GM12878 (cell line): ENCODE measurements around the gene U2AF2. TPM values are rescaled to one million over a fixed set of nuclear protein-coding genes. Genes with fewer than 3 reads are reported as not detected.

ENCODE experiments used
- ATAC-seq: fragments of 200-7000 bp; cut with Tn5 transposase; 3 replicates; pipeline ENCODE4 v1.9.1; 2020; ENCODE audit warnings: mild to moderate bottlenecking, moderate library complexity
- BruUV-seq: library from RNA; stranded (reverse); fragments of 400-500 nt; replicated peaks from 2 replicates; lab custom pipeline; 2021; lab: Mats Ljungman, UMichigan
- CTCF ChIA-PET: fragments of 300-600 bp; sonication (Branson Sonifier 250); formaldehyde crosslinking; extraction: SDS; loops from one replicate; lab custom pipeline; 2021; ENCODE audit warnings: inconsistent platforms; lab: Yijun Ruan, JAX
- POLR2A ChIA-PET: fragments of 350-600 bp; formaldehyde crosslinking; extraction: SDS; loops from one replicate; lab custom pipeline; 2021; ENCODE audit warnings: inconsistent platforms; lab: Charles Lee
- RAD21 ChIA-PET: fragments of 300-600 bp; sonication (Branson Sonifier 250); formaldehyde crosslinking; loops from one replicate; lab custom pipeline; 2023; ENCODE audit warnings: antibody characterized with exemption; ENCODE audit not compliant: unreplicated experiment; lab: Charles Lee
- SMC1A ChIA-PET: fragments of 300-600 bp; sonication (Branson Sonifier 250); formaldehyde crosslinking; loops from one replicate; lab custom pipeline; 2023; ENCODE audit not compliant: unreplicated experiment, uncharacterized antibody; lab: Charles Lee
- DNase-seq: peaks from one replicate; pipeline ENCODE4 v3.0.0-alpha.2; 2011; ENCODE audit warnings: low read depth, low spot score
- FAIRE-seq: peaks from 3 replicates; lab custom pipeline; 2011; peaks lifted over from hg19 to GRCh38; lab: Jason Lieb, UNC
- H2AFZ ChIP-seq: 2 replicates; pipeline ENCODE4 v1.6.0; 2011; ENCODE audit warnings: low read depth, low read length, control low read depth; ENCODE audit not compliant: control insufficient read depth
- H3K27ac ChIP-seq: 2 replicates; pipeline ENCODE4 v1.5.1; 2011; ENCODE audit warnings: control low read depth; ENCODE audit not compliant: control insufficient read depth, insufficient read depth
- H3K27me3 ChIP-seq, 2 experiments: replicated peaks in 1 of 2; 2 replicates each; pipeline versions ENCODE4 v1.6.0 to v1.6.1; 2011; ENCODE audit warnings: low read length in 1 of 2; ENCODE audit not compliant: control insufficient read depth in 2 of 2, insufficient read depth in 2 of 2
- H3K36me3 ChIP-seq, 2 experiments: 2 replicates each; pipeline ENCODE4 v1.5.1; 2011; ENCODE audit warnings: low read length in 1 of 2; ENCODE audit not compliant: control insufficient read depth in 2 of 2, insufficient read depth in 2 of 2
- H3K4me1 ChIP-seq: 2 replicates; pipeline ENCODE4 v1.6.1; 2011; ENCODE audit warnings: mild to moderate bottlenecking, low read length, moderate library complexity, mixed read lengths; ENCODE audit not compliant: control insufficient read depth, insufficient read depth
- H3K4me2 ChIP-seq: 2 replicates; pipeline ENCODE4 v1.6.0; 2011; ENCODE audit warnings: control low read depth; ENCODE audit not compliant: control insufficient read depth, insufficient read depth
- H3K4me3 ChIP-seq: fragments of 200-600 bp; sonication (generic); 2 replicates; pipeline ENCODE4 v1.5.1; 2016
- H3K79me2 ChIP-seq: 2 replicates; pipeline ENCODE4 v1.6.0; 2011; ENCODE audit warnings: low read length; ENCODE audit not compliant: control insufficient read depth, insufficient read depth
- H3K9ac ChIP-seq: 2 replicates; pipeline ENCODE4 v1.8.0; 2011; ENCODE audit warnings: low read length, control low read depth, mixed read lengths; ENCODE audit not compliant: control insufficient read depth, insufficient read depth
- H3K9me3 ChIP-seq: replicated peaks from 3 replicates; pipeline ENCODE4 v1.5.1; 2011; ENCODE audit warnings: mild to moderate bottlenecking, low read length; ENCODE audit not compliant: control insufficient read depth, insufficient read depth
- H4K20me1 ChIP-seq: 2 replicates; pipeline ENCODE4 v1.6.0; 2011; ENCODE audit not compliant: control insufficient read depth, insufficient read depth
- CBFB ChIP-seq: IDR thresholded peaks from 2 replicates; pipeline ENCODE4 v1.6.1; 2016; ENCODE audit warnings: antibody characterized with exemption, low read depth
- CHD2 ChIP-seq: IDR thresholded peaks from 2 replicates; pipeline ENCODE4 v1.6.1; 2011; ENCODE audit warnings: low read depth, low read length, improper control_type of control experiment, borderline replicate concordance
- HDGF ChIP-seq: fragments of 450-650 bp; IDR thresholded peaks from 2 replicates; pipeline ENCODE4 v1.6.1; 2016; ENCODE audit warnings: antibody characterized with exemption
- KAT2A ChIP-seq: conservative IDR thresholded peaks from 2 replicates; pipeline ENCODE4 v1.6.1; 2011; ENCODE audit warnings: low read depth, low read length; ENCODE audit not compliant: control insufficient read depth
- KDM1A ChIP-seq: fragments of 200-600 bp; sonication (generic); IDR thresholded peaks from 2 replicates; pipeline ENCODE4 v1.6.1; 2016; ENCODE audit warnings: borderline replicate concordance
- MEF2A ChIP-seq: IDR thresholded peaks from 2 replicates; pipeline ENCODE4 v1.6.1; 2011; ENCODE audit warnings: low read depth, mild to moderate bottlenecking, low read length, moderate library complexity; ENCODE audit not compliant: insufficient read depth
- PAX8 ChIP-seq: fragments of 450-650 bp; IDR thresholded peaks from 2 replicates; pipeline ENCODE4 v1.6.1; 2017; ENCODE audit warnings: mild to moderate bottlenecking, moderate library complexity
- ZBTB4 ChIP-seq: fragments of 450-650 bp; formaldehyde crosslinking; IDR thresholded peaks from 2 replicates; pipeline ENCODE4 v1.4.0; 2022; ENCODE audit warnings: mild to moderate bottlenecking, moderate library complexity
- WGBS: methylation state at CpG from one replicate; pipeline ENCODE4 v1.1.6; 2016; ENCODE audit warnings: low lambda C conversion rate; ENCODE audit not compliant: insufficient replicate concordance, insufficient coverage; ENCODE audit errors: missing lambda C conversion rate; 5-methylcytosine and 5-hydroxymethylcytosine counted together
- in situ Hi-C: fragments of 300-500 bp; cut with MboI; formaldehyde crosslinking; loops from 9 replicates; pipeline ENCODE4 v1.14.3; 2018; ENCODE audit warnings: mixed read lengths
- intact Hi-C: fragments of 100-400 bp; cut with micrococcal nuclease; formaldehyde crosslinking; loops from one replicate; pipeline ENCODE4 v1.14.2; 2022; ENCODE audit not compliant: unreplicated experiment
- polyA plus RNA-seq, 11 experiments: library from polyadenylated mRNA; depleted of rRNA in 4 of 11; unstranded in 6 of 11; stranded (reverse) in 5 of 11; fragments of >200 nt; fragmentation: Nextera tagmentation in 4 of 11; fragmentation: Illumina TruSeq in 1 of 11; extraction: Ambion mirVana in 4 of 11; extraction: Trizol in 1 of 11; gene quantifications; 1 replicate in 1 of 11; 2 replicates in 10 of 11; pipeline versions ENCODE4 v1.2.1 to v1.2.3, GENCODE V29; 2011 to 2016; ENCODE audit warnings: inconsistent platforms in 2 of 11, missing spikeins in 2 of 11, low read depth in 1 of 11
- total RNA-seq, 4 experiments: library from RNA; depleted of rRNA in 3 of 4; stranded (reverse); fragments of >200 nt in 3 of 4; fragmentation: Illumina TruSeq in 1 of 4; extraction: Trizol in 1 of 4; gene quantifications; 2 replicates each; pipeline versions ENCODE4 v1.2.1 to v1.2.3, GENCODE V29; 2013 to 2021

Gene U2AF2
- total and polyA plus RNA-seq, 10 of the 15 experiments (the other 5 are each of a cell fraction or from before 2014, with no cell fraction given) = 3.0 to 338 (median 130) TPM

- TF ChIP-seq ZBTB4 (CRISPR knock-in tag) = no peak
- TF ChIP-seq KAT2A = no peak
- no peak for TF ChIP-seq MEF2A
- TF ChIP-seq CHD2 = no peak
- no peak for TF ChIP-seq KDM1A
- TF ChIP-seq PAX8 = no peak
- no peak for TF ChIP-seq HDGF
- TF ChIP-seq, all 136 proteins: peak for 0
Measured at GRCh38 chr19:55623130-55623529, 31.7 kb upstream of the U2AF2 start (continued).

- ChIA-PET RAD21 (interaction anchor here (2.9 kb wide), 1 partner anchor 18 kb away, joined by 29 read pairs; the partner anchor contains the start of gene ZNF865), CTCF (interaction anchor here (2.2 to 7.9 kb wide), 3 partner anchors 10 to 109 kb away, joined by 7 to 76 read pairs (median 16); partner anchors contain the start of gene ZNF865)
- BruUV-seq = TSS peak; percentile 77
- Histone ChIP-seq H3K9me3 (no peaks in the 10 kb centered on the region; the same call in 2 of the 3 replicates), H3K4me3 (peak overlapping the region; percentile 33; the same call in 1 of the 2 replicates), H3K27me3 (no peaks in the 10 kb centered on the region), H3K4me1 (peaks cover 9% of the 10 kb centered on the region; the same call in 1 of the 2 replicates), H3K4me2 (peak overlapping the region; percentile 60), H3K9ac (no peak overlapping the region)
- ATAC-seq = no peak
- FAIRE-seq = no peak
- 55% methylated on average over 7 of the region's 7 CpGs for WGBS
- TF ChIP-seq ZBTB4 (CRISPR knock-in tag) (no peak), CBFB (0 out of 2 replicates have a peak, but pooled peaks have one; percentile 0)
- TF ChIP-seq, all 136 proteins: peak for 1
- ChIA-PET SMC1A (interaction anchor here (1.2 kb wide), 1 partner anchor 37 kb away, joined by 3 read pairs; no protein-coding TSS in a partner anchor), POLR2A (interaction anchor here (0.6 to 2.8 kb wide), 7 partner anchors 10 to 1597 kb away, joined by 3 to 21 read pairs (median 7); partner anchors contain the start of genes CCDC106, FIZ1, U2AF2 and ZNF865)
- Histone ChIP-seq H2AFZ (no peak overlapping the region), H3K79me2 (no peaks in the 10 kb centered on the region), H3K36me3 (no peaks in the 10 kb centered on the region), H4K20me1 (no peaks in the 10 kb centered on the region), H3K27ac (no peak overlapping the region)
- no peak for DNase-seq
- intact Hi-C loops = no loop called here
- in situ Hi-C loops = no loop called here
Measured at GRCh38 chr19:55623561-55623960, 31.3 kb upstream of the U2AF2 start.
